ENCODE data around the gene HIVEP3. TPM values are rescaled to one million over a fixed set of nuclear protein-coding genes. Genes with fewer than 3 reads are reported as not detected.

HIVEP3 gene
- total RNA-seq, 1 donor from 2014 or later, result 2.0 TPM

GRCh38 chr1:41874903-41875411 is 43.8 kb downstream of the HIVEP3 start:
- no peak for DNase-seq (ENCODE audit: low read depth)

DNA sequence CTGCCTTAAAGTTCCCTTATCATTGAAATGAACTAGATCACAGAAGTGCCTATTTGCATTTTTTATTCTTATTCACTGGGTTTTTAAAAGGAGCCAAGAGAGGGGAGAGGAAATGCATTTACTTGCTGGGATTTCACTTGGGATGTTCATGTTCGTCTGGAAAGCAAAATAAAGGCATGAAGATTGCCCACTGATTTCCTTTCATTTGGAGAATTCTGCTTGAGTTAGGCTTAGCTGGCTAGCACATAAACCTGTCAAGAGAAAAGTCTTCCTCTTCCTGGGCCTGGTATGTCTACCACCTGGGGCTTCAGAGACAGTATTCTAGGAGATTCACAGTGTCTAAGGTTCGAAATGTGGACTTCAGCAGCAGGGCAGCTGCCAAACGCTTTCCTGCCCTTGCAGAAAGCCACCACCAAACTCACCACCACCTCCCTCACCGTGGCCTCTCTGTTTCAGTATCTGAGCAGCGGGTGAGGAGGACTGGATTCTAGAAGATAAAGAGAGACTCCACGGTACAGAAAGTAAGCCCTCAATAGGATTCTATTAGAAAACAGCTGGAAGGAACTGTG is 44.5 kb downstream of the HIVEP3 start:
- no peak for DNase-seq (ENCODE audit: low read depth)

DNA sequence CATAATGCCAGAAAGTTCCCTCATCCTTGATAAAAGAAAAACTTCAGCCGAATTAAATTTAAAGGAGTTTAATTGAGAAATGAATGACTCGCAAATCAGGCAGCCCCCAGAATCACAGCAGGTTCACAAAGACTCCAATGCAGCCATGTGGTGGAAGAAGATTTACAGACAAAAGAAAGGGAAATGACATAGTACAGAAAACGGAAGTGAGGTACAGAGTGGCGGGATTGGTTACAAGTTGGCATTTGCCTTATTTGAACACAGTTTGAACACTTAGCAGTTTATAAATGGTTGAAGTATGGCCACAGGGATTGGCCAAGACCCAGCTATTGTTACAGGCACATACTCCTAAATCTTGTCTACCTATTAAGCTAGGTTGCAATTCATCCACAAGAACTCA is 46.6 kb downstream of the HIVEP3 start:
- DNase-seq (ENCODE audit: low read depth), result no peak

DNA sequence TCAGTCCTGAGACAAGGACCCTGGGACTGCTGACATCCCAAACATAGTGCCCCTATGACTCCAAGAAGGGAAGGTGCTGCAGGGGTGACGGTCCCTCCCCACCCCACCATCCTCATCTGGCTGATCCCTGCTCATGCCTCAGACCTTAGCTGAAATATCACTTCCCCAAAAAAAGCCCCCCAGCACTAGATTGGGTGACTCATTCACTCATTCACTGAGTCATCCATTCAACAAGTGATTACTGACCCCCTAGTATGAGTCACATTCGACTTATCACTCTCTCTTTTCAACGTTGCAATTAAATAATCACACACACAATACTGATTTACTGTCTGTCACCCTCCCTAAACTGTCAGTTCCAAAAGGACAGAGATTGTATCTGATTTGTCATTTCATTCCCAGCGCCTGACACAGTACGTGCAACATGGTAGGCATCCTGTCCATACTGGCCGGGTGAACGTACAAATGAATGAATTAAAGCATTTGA is 48.6 kb downstream of the HIVEP3 start:
- DNase-seq (ENCODE audit: low read depth), result no peak

DNA sequence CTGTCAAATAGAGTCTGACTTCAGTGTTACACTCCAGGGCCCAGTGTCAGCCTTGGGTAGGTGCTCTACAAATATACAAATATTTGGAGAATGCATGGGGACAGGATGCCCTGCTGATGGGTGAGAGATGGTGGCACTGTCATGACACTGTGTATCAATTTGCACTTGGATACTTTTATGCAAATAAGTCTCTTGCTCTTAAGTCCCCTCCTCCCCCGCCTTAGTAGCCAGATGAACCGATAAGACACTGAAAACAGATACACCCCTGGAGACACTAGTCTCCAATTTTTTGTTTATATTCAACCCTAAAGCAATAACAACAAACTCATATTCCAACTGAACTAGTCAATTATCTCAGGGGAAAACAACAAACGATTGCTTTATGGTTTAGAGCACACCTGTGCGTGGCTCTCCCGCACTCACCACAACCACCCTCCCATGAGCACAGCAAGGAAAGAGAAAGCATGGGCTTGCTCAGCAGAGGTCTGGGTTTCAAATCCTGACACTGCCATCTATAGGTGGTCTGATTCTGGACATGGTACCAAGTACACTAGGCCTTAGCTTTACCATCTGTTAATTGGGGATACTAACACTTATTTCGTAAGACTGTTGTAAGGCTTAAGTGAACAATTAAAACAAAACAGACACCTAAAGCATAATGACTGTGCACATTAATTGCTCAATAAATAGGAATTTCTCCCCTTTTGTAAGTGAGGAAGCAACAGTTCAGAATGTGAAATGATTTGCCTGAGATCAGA is 50.3 kb downstream of the HIVEP3 start:
- no peak for DNase-seq (ENCODE audit: low read depth)

GRCh38 chr1:41866285-41866684 is 52.4 kb downstream of the HIVEP3 start:
- DNase-seq (ENCODE audit: low read depth), result no peak

- DNase-seq (ENCODE audit: low read depth), result no peak
These were observed 54.2 kb downstream of the HIVEP3 start for GRCh38 chr1:41864471-41865040.

GRCh38 chr1:41863718-41864117 is 55.0 kb downstream of the HIVEP3 start:
- DNase-seq (ENCODE audit: low read depth), result no peak

DNA sequence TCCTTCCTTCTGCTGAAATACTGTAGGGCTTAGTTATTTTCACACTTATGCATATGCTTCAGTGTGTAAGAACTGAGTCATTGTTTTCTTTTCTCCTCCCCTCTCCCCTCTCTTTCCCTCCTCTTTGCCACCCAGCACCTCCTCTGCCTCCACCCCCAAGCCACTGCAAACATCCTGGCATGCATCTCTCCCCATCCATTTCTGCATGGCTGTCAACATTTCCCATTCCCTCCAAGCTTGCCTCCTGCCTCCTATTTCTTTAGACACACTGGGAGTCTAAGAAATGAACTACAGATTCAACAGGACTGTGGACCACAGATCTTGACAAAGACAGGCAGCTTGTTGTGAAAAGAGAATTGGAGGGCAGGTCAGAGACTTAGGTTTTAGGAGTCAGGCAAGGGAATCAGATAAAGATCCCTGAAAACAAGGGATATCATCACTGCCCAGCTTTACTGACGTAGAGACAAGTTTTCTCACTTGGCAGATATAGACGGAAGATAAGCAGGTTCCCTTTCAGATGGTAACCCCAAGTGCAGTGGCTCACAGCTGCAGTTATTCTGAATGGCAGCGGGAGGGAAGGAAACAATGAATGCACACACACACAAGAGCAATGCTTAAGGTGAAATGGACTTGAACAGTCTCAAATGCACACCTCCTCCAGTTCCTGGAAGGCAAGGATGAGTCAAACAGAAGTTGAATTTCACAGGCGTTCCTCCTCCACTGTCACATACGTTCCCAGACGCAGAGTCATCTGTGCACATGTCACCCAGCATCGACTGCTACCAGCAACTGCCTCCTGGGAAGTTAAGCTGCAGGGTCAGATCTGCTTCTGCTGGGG is 56.1 kb downstream of the HIVEP3 start:
- DNase-seq (ENCODE audit: low read depth), result peak; percentile 65

DNA sequence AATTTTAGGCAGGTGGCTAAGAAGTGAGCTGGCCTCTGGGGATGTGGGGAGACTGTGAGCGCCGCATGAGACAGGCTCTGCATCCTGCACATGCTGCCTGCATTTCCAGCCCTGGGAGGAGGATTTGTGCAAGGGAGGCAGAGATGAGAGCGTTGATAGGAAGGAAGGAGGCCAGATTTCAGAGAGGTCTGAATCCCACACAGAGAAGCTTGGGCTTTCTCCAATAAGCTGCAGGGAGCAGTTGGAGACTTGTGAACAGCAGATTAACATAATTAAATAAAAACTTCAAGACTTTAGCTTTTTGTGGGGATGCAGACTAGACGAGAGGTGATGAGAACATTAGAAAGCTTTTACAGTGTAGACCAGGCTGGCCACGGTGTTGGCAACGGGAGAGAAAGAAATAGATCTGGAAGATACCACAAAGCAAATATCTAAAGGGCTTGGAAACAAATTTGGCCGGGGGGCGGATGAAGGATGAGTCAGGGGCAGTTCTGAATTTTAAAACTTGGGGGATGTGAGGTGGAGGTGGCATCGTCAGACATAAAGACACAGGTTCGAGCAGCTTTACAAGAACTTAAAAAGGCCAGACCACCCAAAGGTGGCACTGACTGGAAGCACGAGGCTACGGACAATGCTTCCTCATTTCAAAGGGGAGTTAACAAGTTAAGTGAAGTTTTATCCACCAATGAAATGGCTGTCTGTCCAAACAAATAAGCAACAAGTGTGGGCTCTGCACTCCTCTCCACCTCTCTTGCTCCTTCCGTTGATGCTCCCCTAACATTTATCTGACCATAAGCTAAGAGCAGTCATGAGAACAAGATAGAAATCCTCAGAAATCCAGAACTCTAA is 57.0 kb downstream of the HIVEP3 start:
- DNase-seq (ENCODE audit: low read depth), result no peak

GRCh38 chr1:41860771-41861170 is 58.0 kb downstream of the HIVEP3 start:
- no peak for DNase-seq (ENCODE audit: low read depth)

DNA sequence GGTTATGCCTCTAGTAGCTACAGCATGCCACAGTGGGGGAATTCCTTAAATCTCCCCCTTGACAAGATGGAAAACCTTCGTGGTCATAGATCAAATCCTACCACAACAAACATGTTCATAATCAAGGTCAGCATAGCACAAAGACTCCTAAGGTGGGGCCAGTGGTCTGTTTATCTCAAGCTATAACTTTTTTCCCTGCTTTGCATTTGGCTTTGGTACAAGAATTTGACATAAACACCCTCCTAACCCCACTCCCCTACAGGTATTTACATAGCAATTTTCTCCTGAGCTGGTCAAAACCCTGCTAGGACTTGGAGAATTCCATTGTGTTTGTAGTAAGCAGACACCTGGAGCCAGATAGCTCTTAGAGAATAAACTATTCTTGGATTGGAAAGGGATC is 58.5 kb downstream of the HIVEP3 start:
- DNase-seq (ENCODE audit: low read depth), result no peak

GRCh38 chr1:41859686-41860085 is 59.0 kb downstream of the HIVEP3 start:
- no peak for DNase-seq (ENCODE audit: low read depth)

DNA sequence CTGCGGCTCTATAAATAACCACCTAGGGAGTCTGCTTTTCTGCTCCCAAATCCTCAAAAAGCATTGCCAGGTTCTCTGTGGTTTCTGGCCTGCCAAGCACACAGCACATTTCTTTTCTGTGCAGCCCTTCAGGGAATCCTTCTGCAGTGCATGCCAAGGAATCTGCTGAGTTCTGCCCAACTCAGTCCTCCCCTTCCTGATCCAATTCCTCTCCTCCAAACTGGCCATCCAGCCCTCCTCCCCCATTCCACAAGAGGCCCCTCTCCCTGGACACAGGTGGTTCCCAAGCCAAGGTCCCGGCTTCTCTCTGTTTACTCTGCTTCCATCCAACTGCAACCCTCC is 61.8 kb downstream of the HIVEP3 start:
- DNase-seq (ENCODE audit: low read depth), result peak; percentile 40

DNA sequence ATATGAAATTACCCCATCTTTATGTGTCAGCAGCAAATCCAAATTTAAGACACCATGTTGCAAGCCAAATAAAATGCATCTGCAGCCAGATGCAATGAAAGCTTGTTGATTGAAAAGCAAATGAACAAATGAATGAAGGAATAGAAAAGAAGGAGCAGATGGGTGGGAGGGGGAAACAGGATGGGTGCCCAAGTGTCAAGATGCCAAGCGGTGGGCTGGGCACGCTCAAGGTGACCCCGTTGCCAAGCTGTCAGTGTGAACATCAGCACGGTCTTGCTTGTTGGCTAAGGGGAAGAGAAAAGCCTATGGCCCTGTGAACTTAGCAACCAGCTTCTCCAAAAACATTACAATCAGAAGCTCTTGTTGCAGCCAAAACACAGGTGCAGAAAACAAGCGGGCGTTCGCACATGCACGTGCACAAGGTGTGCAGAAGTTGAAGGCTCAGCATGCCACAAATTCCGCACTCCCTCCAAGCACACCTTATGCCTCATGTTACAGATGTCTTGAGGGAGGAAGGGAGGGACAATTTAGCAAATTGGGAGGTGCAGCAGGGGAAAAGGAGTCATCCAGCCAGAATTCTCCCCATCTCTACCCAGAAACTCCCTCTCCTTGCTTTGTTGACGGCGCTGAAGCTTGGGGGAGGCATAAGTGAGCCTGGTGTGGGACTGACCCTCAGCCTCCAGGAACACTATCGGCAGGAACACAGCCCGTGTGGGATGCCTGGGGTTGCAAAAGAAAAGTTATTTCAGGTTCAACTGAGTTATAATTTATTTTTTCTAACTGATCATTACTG is 62.4 kb downstream of the HIVEP3 start:
- no peak for DNase-seq (ENCODE audit: low read depth)

- no peak for DNase-seq (ENCODE audit: low read depth)
These were observed 63.0 kb downstream of the HIVEP3 start for GRCh38 chr1:41855713-41856112.

- DNase-seq (ENCODE audit: low read depth), result no peak
These were observed 64.8 kb downstream of the HIVEP3 start for GRCh38 chr1:41853907-41854306.

DNA sequence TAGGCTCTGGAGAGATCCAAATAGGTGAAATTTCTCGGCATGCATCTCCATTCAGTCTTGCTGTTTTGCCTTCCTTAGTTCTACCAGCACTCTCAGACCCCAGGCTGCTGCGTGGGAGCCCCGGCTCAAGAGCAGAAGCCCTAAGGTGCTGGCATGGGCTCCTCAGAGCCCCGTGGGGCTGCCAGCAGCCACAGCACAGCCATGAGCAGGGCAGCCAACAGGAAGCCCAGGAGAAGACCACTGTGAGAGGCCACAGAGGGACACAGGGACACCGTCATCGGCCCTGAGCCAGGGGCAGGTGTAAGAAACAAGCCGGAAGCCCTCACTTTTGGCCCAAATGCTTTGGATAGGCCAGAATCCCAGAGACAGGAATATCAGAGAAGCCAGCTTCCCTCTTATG is 66.6 kb downstream of the HIVEP3 start:
- no peak for DNase-seq (ENCODE audit: low read depth)

DNA sequence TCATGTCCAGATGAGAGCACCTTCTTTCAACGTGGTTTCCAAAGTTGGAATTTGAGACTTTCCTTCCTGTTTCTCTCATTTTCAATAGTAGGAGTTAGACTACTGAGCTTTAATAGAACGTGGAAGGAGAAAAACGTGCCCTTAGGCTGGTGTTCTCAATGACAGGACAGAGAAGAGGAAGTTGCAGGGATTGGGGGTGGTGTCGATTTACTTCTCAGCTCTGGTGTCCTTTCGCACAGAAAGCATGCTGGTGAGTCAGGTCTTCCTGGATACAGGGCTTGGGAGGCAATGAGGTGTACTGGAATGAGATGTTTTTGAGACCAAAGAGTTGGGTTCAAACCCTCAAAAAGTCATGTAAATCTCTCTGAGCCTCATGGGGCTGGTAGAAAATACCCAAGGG is 67.1 kb downstream of the HIVEP3 start:
- DNase-seq (ENCODE audit: low read depth), result no peak

GRCh38 chr1:41850029-41850428 is 68.7 kb downstream of the HIVEP3 start:
- peak; percentile 64 for DNase-seq (ENCODE audit: low read depth)

Measured in myocyte (in vitro differentiated cells).